PFSK-1 (cell line): ENCODE results near the gene HEMK1.

Experiments used
- FOXP2 ChIP-seq: optimal IDR thresholded peaks from 2 replicates; pipeline ENCODE3; 2011; ENCODE audit warnings: borderline replicate concordance, control low read depth, inconsistent platforms; ENCODE audit not compliant: insufficient read depth; ENCODE audit errors: extremely low read length, extremely low read depth
- POLR2AphosphoS5 ChIP-seq: IDR thresholded peaks from 2 replicates; pipeline ENCODE4 v1.6.1; 2012; ENCODE audit warnings: low read depth, mild to moderate bottlenecking, control low read depth, low read length, moderate library complexity
- SIN3A ChIP-seq: IDR thresholded peaks from 2 replicates; pipeline ENCODE4 v1.6.1; 2012; ENCODE audit warnings: mild to moderate bottlenecking, low read length, moderate library complexity, borderline replicate concordance; ENCODE audit not compliant: insufficient read depth
- TAF1 ChIP-seq: IDR thresholded peaks from 2 replicates; pipeline ENCODE4 v1.6.1; 2012; ENCODE audit warnings: low read length, control low read depth, borderline replicate concordance; ENCODE audit not compliant: insufficient read depth
- TF ChIP-seq, protein P1 (sequence below), 2 experiments: IDR thresholded peaks; 2 replicates each; pipeline versions ENCODE4 v1.6.1 to v1.8.0; 2011 to 2012; ENCODE audit warnings: low read depth in 2 of 2, low read length in 2 of 2, control low read depth in 1 of 2, inconsistent platforms in 1 of 2, mild to moderate bottlenecking in 1 of 2, moderate library complexity in 1 of 2; ENCODE audit not compliant: insufficient read depth in 1 of 2

Gene HEMK1

DNA sequence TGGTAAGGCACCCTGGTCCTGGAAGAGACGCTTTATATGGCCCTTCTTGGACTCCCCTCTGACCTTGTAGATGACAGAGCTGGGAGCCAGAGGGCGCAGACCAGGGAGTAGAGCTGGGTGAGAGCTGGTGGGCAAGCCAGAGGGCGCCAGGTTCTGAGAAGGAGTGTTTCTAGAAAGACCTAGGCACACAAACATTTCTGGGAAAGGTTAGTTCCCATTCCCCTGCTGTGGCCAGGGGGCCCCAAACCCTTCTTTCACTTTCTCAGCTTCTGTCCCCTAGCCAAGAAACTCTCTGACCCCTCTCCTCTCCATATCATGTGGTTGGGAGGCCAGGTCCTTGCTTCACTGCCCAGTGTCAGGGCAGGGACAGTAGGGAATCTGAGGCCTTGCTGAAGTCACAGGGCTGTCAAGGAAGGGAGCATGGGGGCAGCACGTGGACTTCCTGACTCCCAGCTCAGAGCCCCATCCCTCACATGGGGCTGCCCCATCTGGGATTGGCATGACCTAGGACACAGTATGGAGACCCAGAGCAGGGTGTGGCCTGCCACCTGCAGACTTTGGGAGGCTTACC is 3.6 kb downstream of the HEMK1 start:
- TF ChIP-seq POLR2AphosphoS5: no peak
- TF ChIP-seq, protein P1, sequence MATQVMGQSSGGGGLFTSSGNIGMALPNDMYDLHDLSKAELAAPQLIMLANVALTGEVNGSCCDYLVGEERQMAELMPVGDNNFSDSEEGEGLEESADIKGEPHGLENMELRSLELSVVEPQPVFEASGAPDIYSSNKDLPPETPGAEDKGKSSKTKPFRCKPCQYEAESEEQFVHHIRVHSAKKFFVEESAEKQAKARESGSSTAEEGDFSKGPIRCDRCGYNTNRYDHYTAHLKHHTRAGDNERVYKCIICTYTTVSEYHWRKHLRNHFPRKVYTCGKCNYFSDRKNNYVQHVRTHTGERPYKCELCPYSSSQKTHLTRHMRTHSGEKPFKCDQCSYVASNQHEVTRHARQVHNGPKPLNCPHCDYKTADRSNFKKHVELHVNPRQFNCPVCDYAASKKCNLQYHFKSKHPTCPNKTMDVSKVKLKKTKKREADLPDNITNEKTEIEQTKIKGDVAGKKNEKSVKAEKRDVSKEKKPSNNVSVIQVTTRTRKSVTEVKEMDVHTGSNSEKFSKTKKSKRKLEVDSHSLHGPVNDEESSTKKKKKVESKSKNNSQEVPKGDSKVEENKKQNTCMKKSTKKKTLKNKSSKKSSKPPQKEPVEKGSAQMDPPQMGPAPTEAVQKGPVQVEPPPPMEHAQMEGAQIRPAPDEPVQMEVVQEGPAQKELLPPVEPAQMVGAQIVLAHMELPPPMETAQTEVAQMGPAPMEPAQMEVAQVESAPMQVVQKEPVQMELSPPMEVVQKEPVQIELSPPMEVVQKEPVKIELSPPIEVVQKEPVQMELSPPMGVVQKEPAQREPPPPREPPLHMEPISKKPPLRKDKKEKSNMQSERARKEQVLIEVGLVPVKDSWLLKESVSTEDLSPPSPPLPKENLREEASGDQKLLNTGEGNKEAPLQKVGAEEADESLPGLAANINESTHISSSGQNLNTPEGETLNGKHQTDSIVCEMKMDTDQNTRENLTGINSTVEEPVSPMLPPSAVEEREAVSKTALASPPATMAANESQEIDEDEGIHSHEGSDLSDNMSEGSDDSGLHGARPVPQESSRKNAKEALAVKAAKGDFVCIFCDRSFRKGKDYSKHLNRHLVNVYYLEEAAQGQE (IDR thresholded peaks at IDR 0.05; ENCODE audit: insufficient read depth in 1 of 2, low read depth in 2 of 2, low read length in 2 of 2): no peak
- TF ChIP-seq TAF1: no peak
- TF ChIP-seq SIN3A: no peak

DNA sequence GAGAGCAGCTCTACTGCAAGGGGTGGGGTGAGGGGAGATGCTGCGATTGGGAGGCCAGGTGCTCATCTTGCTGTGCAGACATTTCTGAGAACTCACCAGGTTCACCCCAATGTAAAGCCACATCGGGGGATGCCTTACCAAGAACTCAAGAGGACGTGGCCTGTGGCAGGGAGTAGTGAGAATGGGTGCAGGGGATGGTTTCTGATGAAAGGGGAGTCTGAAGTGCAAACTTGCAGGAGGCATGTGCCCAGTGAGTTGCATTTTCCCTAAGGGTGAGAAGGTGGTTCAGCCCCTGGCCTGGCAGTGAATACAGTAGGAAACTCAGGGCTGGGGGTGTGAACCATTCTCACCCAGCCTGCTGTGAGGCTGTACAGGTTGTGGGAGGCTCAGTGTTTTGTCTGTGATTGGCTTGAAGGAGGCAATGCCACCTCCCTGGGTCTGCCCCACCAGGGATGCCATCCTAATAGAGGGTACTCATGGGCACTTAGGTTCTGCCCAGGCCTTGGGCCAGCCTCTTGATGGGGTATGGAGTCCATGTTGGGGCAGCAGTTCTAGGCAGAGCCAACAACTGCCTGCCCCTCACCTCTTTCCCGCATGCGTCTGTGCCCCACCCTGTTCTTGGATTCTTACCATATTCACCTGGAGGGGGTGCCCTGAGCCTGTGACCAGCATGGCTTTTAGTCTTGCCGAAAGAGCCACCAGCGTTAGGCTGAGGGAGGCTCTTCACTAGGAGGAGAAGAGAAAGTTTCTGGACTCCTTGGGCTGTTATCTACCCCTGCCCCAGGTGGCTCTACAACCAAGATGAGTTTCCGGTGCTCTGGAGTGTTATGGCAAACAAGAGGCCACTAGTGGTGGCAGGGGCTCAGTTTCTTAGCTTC is 4.5 kb downstream of the HEMK1 start:
- TF ChIP-seq TAF1 (no peak), POLR2AphosphoS5 (no peak), SIN3A (no peak), FOXP2 (no peak)
- TF ChIP-seq, protein P1 (IDR thresholded peaks at IDR 0.05; ENCODE audit: insufficient read depth in 1 of 2, low read depth in 2 of 2, low read length in 2 of 2): no peak

DNA sequence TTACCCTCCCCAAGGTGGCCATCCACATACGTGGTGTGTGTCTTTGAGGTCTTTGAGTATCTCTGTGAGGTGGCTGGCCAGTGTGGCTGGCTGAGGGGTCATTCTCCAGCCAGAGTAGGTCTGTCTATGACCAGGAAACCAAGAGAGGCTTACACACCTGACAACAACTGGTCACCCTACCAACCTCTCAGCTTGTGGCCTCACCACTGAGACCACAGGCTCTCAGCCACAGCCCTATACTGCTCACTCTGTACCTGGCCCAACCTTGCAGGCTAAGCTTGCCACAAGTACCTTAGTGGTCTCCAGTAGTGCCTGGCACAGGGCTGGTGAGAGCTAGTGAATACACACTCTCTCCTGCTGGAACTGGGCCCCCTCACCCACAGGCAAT is 5.1 kb downstream of the HEMK1 start:
- TF ChIP-seq SIN3A (no peak), TAF1 (no peak), POLR2AphosphoS5 (no peak), FOXP2 (no peak)
- TF ChIP-seq, protein P1 (IDR thresholded peaks at IDR 0.05; ENCODE audit: insufficient read depth in 1 of 2, low read depth in 2 of 2, low read length in 2 of 2): no peak

DNA sequence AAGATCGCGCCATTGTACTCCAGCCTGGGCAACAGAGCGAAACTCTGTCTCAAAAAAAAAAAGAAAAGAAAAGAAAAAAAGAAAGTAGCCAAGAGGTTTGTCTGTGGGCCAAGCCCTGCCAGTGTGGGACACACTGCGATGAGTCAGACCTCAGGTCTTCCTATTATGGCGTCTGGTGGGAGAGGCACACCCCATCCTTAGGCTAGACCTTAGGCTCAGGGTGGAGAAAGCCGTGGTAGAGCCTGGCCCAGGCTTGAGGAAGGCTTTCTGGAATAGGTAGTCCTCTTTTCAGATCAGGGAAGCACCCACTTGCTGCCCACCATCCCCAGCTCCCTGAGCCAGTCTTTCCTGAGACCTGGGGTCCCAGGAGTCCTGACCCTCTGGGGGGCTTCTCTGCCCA is 6.0 kb downstream of the HEMK1 start:
- TF ChIP-seq TAF1 (no peak), FOXP2 (no peak), POLR2AphosphoS5 (no peak), SIN3A (no peak)
- TF ChIP-seq, protein P1 (IDR thresholded peaks at IDR 0.05; ENCODE audit: insufficient read depth in 1 of 2, low read depth in 2 of 2, low read length in 2 of 2): no peak

DNA sequence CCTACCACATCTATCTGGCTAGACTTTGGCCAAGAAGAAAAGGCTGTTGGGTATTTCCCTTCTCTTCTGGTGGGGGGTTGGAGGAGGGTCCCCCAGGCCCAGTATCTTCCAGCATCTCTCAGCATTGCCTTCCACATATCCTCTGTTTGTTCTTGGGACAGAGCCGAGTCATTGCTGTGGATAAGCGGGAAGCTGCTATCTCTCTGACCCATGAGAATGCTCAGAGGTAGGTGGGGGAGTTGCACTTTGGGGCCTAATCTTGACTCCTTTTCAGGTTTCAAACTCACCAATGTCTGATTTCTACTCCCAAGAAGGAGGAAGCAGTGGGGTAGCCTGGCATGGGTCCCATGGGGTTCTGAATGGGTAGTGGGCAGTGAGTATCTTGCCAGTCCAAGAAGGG is 8.0 kb downstream of the HEMK1 start:
- TF ChIP-seq POLR2AphosphoS5 (no peak), FOXP2 (no peak), TAF1 (no peak), SIN3A (no peak)
- TF ChIP-seq, protein P1 (IDR thresholded peaks at IDR 0.05; ENCODE audit: insufficient read depth in 1 of 2, low read depth in 2 of 2, low read length in 2 of 2): no peak
